Activated T-helper 1 cell treated with Interleukin-2 at 50 U/mL for 16 hours (primary cell): ENCODE results near the gene IFNB1.

Source experiments
- DNase-seq: peaks from one replicate; pipeline ENCODE4 v3.0.0-alpha.2; 2020; ENCODE audit warnings: low read depth

The IFNB1 gene

GRCh38 chr9:21077781-21078180 lies at the start of gene IFNB1:
Gene IFNB1, minus strand, starts transcription at chr9:21077942. Its CDS starts 73 bp downstream, at chr9:21077869.
- DNase-seq = no peak

- no peak for DNase-seq
Measured at GRCh38 chr9:21121595-21122251, 44.0 kb upstream of the IFNB1 start.

GRCh38 chr9:21121079-21121478 lies 43.3 kb upstream of the IFNB1 start:
- DNase-seq = no peak

- no peak for DNase-seq
Measured at GRCh38 chr9:21119093-21119770, 41.5 kb upstream of the IFNB1 start.

GRCh38 chr9:21114311-21114710 lies 36.6 kb upstream of the IFNB1 start:
- DNase-seq = no peak

GRCh38 chr9:21110708-21111576 lies 33.2 kb upstream of the IFNB1 start:
- DNase-seq = no peak

- no peak for DNase-seq
Measured at GRCh38 chr9:21104787-21105186, 27.0 kb upstream of the IFNB1 start.

GRCh38 chr9:21102305-21102704 lies 24.6 kb upstream of the IFNB1 start:
- no peak for DNase-seq

- DNase-seq = no peak
Measured at GRCh38 chr9:21097817-21098216, 20.1 kb upstream of the IFNB1 start.

- DNase-seq = no peak
Measured at GRCh38 chr9:21096901-21097255, 19.1 kb upstream of the IFNB1 start.

- DNase-seq = no peak
Measured at GRCh38 chr9:21096172-21096900, 18.6 kb upstream of the IFNB1 start.

- DNase-seq = no peak
Measured at GRCh38 chr9:21095561-21095960, 17.8 kb upstream of the IFNB1 start.

- DNase-seq = no peak
Measured at GRCh38 chr9:21086538-21086937, 8.8 kb upstream of the IFNB1 start.

GRCh38 chr9:21085005-21085404 lies 7.3 kb upstream of the IFNB1 start:
- DNase-seq = no peak

- no peak for DNase-seq
Measured at GRCh38 chr9:21084242-21084850, 6.6 kb upstream of the IFNB1 start.

GRCh38 chr9:21082671-21083070 lies 4.9 kb upstream of the IFNB1 start:
- DNase-seq = no peak

GRCh38 chr9:21081999-21082398 lies 4.3 kb upstream of the IFNB1 start:
- no peak for DNase-seq

- DNase-seq = no peak
Measured at GRCh38 chr9:21081451-21081850, 3.7 kb upstream of the IFNB1 start.

- no peak for DNase-seq
Measured at GRCh38 chr9:21080793-21081192, 3.1 kb upstream of the IFNB1 start.

- DNase-seq = no peak
Measured at GRCh38 chr9:21078702-21079101, 960 bp upstream of the IFNB1 start.

GRCh38 chr9:21075484-21075883 lies 2.3 kb downstream of the IFNB1 start:
- no peak for DNase-seq

GRCh38 chr9:21070906-21071305 lies 6.8 kb downstream of the IFNB1 start:
- DNase-seq = no peak
